ENCODE data around the gene SMAD5.

The SMAD5 gene

DNA sequence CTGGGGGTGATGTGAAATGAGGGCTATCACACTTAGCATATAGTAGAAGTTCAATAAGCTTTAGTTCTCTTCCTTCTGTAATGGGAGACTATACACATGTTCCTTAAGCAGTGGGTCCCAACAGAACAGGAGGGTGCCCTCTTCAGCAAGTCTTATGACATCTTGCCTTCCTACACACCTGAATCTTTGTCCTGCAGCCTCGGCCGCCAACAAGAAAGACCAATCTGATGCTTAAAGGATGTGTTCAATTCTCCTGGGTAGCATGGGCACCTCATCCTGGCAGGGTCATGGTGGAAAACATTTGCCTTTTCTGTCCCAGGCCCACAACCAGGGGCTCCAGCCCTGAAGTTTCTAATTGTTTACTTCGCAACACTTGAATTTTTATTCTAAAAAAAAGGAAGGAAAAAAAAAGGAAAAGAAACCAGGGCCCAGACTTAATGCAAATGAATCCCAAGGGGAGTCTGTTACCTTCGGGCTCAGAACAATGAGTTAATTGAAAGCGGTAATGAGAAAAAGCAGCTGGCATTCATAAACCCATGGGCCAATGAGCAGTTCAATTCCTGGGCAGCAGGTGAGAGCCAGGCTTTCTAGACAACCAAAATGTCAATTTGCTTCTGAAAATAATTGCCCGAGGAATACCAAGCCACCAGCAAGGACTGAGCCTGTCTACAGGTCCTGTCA, 26.2 kb upstream of the SMAD5 start:
- H3K27ac Mint-ChIP-seq, result no peak overlapping the region
- no peak for ATAC-seq (ENCODE audit: low read depth)
- H3K4me3 Mint-ChIP-seq, result no peak overlapping the region
- no peaks in the 10 kb centered on the region for H3K36me3 Mint-ChIP-seq
- H3K9me3 Mint-ChIP-seq, result no peaks in the 10 kb centered on the region
- no peaks in the 10 kb centered on the region for H3K4me1 Mint-ChIP-seq
- no peak for DNase-seq (ENCODE audit: low spot score in 2 of 2)
- H3K27me3 Mint-ChIP-seq, result peaks cover 2% of the 10 kb centered on the region

DNA sequence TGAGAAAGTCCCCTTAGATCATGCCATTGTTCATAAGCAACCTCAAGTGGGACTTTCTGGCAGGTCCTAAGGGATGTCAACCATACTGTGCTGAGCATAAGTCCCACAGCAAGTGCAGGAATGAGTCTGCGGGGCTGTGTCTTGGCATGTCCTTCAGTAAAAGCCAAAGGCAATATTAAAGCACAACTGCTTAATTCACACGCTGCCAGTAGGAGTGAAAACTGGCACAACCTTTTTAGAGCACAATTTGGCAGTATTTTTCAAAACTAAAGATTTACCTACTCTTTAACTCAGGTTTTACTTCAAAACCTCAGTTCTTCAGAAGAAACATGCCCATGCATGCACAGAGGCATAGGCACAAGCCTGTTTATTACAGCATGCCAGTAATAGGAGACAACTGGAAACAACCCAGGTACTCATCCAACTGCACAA, 24.4 kb upstream of the SMAD5 start:
- Mint-ChIP-seq H3K9me3 (no peaks in the 10 kb centered on the region), H3K36me3 (no peaks in the 10 kb centered on the region), H3K27me3 (peaks cover 3% of the 10 kb centered on the region), H3K27ac (no peak overlapping the region), H3K4me3 (no peak overlapping the region), H3K4me1 (no peaks in the 10 kb centered on the region)
- no peak for ATAC-seq (ENCODE audit: low read depth)
- no peak for DNase-seq (ENCODE audit: low spot score in 2 of 2)

- no peaks in the 10 kb centered on the region for H3K36me3 Mint-ChIP-seq
- DNase-seq (ENCODE audit: low spot score in 2 of 2) (no peak), ATAC-seq (ENCODE audit: low read depth) (no peak)
- no peak overlapping the region for H3K27ac Mint-ChIP-seq
- no peak overlapping the region for H3K4me3 Mint-ChIP-seq
- H3K4me1 Mint-ChIP-seq, result no peaks in the 10 kb centered on the region
- H3K9me3 Mint-ChIP-seq, result no peaks in the 10 kb centered on the region
- peaks cover 4% of the 10 kb centered on the region for H3K27me3 Mint-ChIP-seq
Measured at GRCh38 chr5:136108766-136109165, 23.9 kb upstream of the SMAD5 start.

DNA sequence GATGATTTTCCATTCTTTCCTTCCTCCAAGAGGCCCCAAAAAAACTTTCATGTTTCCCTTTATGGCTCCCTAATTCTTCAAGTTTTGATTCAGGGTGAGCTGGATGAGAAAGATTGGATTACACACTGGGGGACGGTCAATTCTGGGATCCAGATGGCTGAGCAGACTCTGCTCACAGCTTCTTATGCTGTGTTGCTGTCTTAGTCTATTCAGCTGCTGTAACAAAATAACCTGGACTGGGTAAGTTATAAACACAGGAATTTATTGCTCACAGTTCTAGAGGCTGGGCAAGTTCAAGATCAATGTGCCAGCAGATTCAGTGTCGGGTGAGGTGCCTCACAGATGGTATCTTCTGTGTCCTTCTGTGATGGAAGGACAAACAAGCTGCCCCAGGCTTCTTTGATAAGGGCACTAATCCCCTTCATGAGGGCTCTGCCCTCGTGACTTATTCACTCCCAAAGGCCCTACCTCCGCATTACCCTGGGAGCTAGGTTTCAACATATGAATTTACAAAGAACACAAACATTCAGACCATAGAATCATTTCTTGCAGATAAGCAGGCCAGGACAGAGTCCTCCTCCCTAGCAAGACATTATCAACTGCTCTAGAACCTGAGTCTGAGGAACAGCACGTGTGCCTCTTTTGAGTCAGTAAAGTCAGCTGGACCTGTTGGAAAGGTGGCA, 23.1 kb upstream of the SMAD5 start:
- Mint-ChIP-seq H3K27ac (no peak overlapping the region), H3K4me1 (no peaks in the 10 kb centered on the region), H3K36me3 (no peaks in the 10 kb centered on the region), H3K27me3 (peaks cover 4% of the 10 kb centered on the region), H3K4me3 (no peak overlapping the region), H3K9me3 (no peaks in the 10 kb centered on the region)
- no peak for ATAC-seq (ENCODE audit: low read depth)
- no peak for DNase-seq (ENCODE audit: low spot score in 2 of 2)

DNA sequence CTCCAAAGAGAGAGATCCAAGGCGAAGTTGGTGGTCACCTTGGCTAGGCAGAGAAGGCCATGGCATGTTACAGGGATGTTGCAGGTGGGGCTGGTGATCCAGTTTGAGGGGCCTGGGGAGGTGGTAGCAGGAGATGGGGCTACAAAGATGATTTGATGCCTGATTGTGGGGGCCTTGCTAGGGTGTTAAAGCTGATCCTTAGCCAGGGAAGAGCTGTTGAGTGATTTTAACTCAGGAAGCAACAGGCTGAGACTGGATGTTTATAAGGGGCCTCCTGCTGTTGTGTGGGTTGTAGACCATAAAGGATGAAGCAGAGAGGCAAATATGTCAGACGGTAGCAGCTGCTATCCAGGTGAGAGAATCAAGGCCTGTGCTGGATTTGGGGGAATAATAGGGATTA, 19.0 kb upstream of the SMAD5 start:
- H3K27me3 Mint-ChIP-seq, result peaks cover 10% of the 10 kb centered on the region
- no peak overlapping the region for H3K27ac Mint-ChIP-seq
- no peaks in the 10 kb centered on the region for H3K9me3 Mint-ChIP-seq
- no peak for DNase-seq (ENCODE audit: low spot score in 2 of 2)
- ATAC-seq (ENCODE audit: low read depth), result no peak
- H3K4me1 Mint-ChIP-seq, result no peaks in the 10 kb centered on the region
- H3K36me3 Mint-ChIP-seq, result no peaks in the 10 kb centered on the region
- H3K4me3 Mint-ChIP-seq, result no peak overlapping the region

DNA sequence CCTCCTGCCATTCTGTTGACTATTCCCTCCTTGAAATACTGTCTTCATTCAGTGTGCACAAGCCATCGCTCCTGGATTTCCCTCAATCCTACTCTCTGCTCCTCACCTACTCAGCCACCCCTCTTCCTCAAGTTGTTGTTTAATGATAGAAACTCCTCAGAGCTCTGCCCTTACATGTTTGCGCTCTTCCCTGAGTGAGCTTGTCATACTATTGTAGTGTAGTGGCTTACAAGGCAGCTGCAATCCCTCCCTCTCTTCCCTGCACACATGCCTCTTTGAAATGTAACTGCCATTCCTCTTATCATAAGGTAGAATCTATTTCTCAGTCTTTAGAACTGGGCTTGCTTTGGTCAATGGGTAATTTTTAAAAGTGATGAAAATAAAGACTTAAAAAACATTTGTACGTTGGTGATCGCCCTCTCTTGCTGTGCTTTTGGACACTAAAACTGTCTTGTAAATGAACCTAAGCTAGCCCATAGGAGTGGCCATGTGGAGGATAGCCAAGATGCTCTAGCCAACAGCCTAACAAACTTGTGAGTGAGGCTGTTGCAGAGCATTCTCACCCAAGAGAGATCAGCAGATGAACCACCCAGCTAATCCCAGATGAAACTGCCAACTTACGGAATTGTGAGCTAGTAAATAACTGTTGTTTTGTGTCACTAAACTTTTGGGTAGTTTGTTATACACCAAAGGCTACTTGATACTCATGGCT, 18.1 kb upstream of the SMAD5 start:
- no peaks in the 10 kb centered on the region for H3K4me1 Mint-ChIP-seq

DNA sequence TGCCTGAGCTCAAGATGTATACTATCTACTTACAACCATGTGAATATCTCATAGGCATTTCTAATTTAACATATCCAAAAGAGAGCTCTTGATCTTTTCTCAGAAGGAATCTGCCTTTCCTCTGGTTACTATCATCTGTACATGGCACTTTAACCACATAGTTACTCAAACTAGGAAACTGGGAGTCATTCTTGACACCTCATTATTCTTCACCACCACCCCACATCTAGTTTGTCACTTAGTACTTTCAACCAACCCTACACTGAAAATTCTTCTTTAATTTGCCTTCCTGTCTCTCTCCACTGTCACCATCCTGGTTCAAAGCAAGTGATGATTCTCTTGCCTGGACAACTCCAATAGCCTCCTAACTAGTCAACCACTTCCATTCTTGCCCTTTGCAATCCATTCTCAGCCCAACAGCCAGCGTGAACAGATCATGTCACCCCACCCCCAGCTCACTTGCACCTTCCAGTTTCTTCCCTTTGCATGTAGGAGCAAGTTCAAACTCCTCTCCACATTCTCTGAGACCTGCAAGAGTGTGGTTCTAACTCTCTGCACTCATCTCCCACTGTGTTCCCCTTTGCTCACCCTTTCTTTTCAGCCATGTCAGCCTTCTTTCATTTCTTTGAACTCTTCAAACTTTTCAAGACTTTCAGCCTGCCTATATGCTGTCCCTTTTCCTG, 17.3 kb upstream of the SMAD5 start:
- ATAC-seq (ENCODE audit: low read depth) (no peak), DNase-seq (ENCODE audit: low spot score in 2 of 2) (no peak)
- Mint-ChIP-seq H3K27me3 (peaks cover 10% of the 10 kb centered on the region), H3K36me3 (no peaks in the 10 kb centered on the region), H3K4me3 (no peak overlapping the region), H3K4me1 (no peaks in the 10 kb centered on the region), H3K27ac (no peak overlapping the region), H3K9me3 (no peaks in the 10 kb centered on the region)

More for the DNA sequence above, 18.1 kb upstream of the SMAD5 start:
- Mint-ChIP-seq H3K4me3 (no peak overlapping the region), H3K9me3 (no peaks in the 10 kb centered on the region), H3K27me3 (peaks cover 10% of the 10 kb centered on the region), H3K27ac (no peak overlapping the region), H3K36me3 (no peaks in the 10 kb centered on the region)
- no peak for ATAC-seq (ENCODE audit: low read depth)
- DNase-seq (ENCODE audit: low spot score in 2 of 2), result no peak

DNA sequence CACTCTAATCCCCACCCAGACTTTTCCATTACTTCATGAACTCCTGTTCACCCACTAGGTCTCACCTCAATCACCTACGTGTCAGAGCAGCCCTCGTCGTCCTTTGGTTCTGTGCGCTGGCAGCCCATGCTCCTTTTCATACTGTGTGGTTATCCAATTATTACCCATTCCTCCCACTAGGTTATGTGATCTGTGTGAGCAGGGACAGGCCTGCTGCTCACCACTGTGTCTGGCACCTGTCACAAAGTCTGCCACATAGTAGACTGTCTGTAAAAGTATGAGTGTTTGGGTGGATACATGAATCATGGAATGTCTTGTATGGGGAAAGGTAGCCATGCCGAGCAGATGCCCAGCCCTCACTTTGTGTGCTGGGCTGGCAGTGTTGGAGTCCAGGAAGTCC, 12.1 kb upstream of the SMAD5 start:
- Mint-ChIP-seq H3K36me3 (no peaks in the 10 kb centered on the region), H3K9me3 (no peaks in the 10 kb centered on the region), H3K27me3 (peaks cover 19% of the 10 kb centered on the region), H3K27ac (no peak overlapping the region), H3K4me3 (no peak overlapping the region), H3K4me1 (no peaks in the 10 kb centered on the region)
- no peak for ATAC-seq (ENCODE audit: low read depth)
- DNase-seq (ENCODE audit: low spot score in 2 of 2), result no peak

DNA sequence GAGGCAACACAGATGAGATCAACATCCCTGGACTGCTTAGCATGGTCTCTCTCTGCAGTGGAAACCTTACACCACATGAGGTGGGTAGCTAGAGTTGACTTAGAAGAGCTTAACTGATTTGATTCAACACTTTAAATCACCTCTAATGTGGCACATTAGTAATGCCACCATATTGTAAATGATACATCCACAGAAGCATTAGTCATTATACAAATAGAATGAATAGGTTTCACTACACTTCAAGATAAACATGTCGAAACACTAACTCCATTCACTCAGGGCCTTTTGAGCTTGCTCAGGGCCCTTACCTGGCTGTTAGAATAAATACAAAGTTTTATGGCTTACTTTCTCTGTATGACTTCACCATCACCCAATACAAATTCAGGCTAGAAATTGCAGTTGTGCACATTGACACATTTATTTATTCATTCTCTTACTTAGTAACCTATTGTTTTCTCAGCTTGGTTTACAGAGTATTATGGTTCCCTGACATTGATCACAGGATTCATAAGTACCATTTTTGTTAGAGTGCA, 9.3 kb upstream of the SMAD5 start:
- H3K27me3 Mint-ChIP-seq, result peaks cover 27% of the 10 kb centered on the region
- H3K36me3 Mint-ChIP-seq, result peaks cover 3% of the 10 kb centered on the region
- H3K4me3 Mint-ChIP-seq, result no peak overlapping the region
- no peak overlapping the region for H3K27ac Mint-ChIP-seq
- H3K4me1 Mint-ChIP-seq, result no peaks in the 10 kb centered on the region
- DNase-seq (ENCODE audit: low spot score in 2 of 2) (no peak), ATAC-seq (ENCODE audit: low read depth) (no peak)
- H3K9me3 Mint-ChIP-seq, result peaks cover 3% of the 10 kb centered on the region

DNA sequence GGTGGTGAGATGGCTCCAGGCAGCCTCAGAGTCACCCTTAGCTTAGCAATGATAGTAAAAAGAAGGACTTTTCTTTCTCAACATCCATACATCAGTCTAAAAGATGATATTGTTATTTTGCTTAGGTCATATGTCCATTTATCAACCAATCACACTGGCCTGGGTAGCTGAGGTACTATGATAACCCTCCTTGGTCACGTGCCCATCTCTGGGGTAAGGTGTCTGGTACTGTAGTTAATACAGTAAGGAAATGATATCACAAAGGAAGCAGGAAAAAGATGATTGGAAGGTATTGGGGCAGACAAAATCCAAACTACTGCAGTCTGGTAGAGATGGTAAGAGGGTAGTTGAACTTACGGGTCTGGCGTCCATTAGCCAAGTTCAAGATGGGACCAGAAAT, 5.1 kb upstream of the SMAD5 start:
- Mint-ChIP-seq H3K36me3 (peaks cover 3% of the 10 kb centered on the region), H3K4me1 (peaks cover 6% of the 10 kb centered on the region), H3K27me3 (peaks cover 18% of the 10 kb centered on the region), H3K9me3 (peaks cover 3% of the 10 kb centered on the region), H3K4me3 (no peak overlapping the region), H3K27ac (no peak overlapping the region)
- ATAC-seq (ENCODE audit: low read depth) (no peak), DNase-seq (ENCODE audit: low spot score in 2 of 2) (no peak)

DNA sequence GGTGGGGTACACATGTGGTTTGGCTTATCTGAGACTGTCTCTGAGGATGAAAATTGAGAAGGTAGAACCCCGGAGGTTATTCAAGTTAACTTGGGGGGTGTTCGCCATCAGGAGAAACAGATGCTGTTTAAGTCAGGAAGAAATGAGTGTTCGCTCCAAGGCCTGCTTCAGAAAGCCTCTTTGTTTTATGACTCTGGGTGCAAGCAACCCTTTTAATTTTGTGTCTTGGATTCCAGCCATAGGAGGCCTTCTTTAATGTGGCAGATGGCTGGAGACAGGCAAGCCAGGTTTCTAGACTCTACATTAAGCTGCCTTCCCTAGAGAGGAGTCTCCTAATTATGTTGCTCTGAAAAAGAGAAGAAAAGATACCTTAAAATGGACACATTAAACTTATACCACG, 4.2 kb upstream of the SMAD5 start:
- no peak overlapping the region for H3K27ac Mint-ChIP-seq
- ATAC-seq (ENCODE audit: low read depth), result no peak
- DNase-seq (ENCODE audit: low spot score in 2 of 2), result no peak

DNA sequence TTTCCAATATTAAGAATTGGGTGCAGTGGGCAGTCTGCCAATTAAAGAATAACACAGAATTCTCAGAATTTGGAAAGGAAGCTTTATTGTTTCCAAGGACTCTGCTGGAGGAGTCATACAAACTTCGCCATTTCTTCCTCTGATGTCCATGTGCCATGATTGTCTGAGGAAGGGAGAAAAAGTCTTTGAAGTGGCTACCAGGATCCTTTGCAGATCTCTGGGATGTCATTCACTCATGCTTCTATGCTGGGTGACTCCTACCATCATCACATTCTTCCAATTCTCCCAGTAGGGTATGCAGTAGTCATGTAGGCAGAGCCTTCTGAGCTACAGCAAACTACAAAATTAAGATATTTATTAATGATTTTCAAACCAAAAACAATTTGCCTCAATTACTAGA, 3.2 kb upstream of the SMAD5 start:
- no peak overlapping the region for H3K27ac Mint-ChIP-seq
- ATAC-seq (ENCODE audit: low read depth) (no peak), DNase-seq (ENCODE audit: low spot score in 2 of 2) (no peak)
- peaks cover 3% of the 10 kb centered on the region for H3K9me3 Mint-ChIP-seq
- peaks cover 15% of the 10 kb centered on the region for H3K27me3 Mint-ChIP-seq
- H3K4me1 Mint-ChIP-seq, result peaks cover 13% of the 10 kb centered on the region
- H3K36me3 Mint-ChIP-seq, result peaks cover 3% of the 10 kb centered on the region
- H3K4me3 Mint-ChIP-seq, result no peak overlapping the region

More for the DNA sequence above, 4.2 kb upstream of the SMAD5 start:
- peaks cover 18% of the 10 kb centered on the region for H3K27me3 Mint-ChIP-seq
- peaks cover 6% of the 10 kb centered on the region for H3K4me1 Mint-ChIP-seq
- no peak overlapping the region for H3K4me3 Mint-ChIP-seq
- H3K9me3 Mint-ChIP-seq, result peaks cover 3% of the 10 kb centered on the region
- peaks cover 3% of the 10 kb centered on the region for H3K36me3 Mint-ChIP-seq

DNA sequence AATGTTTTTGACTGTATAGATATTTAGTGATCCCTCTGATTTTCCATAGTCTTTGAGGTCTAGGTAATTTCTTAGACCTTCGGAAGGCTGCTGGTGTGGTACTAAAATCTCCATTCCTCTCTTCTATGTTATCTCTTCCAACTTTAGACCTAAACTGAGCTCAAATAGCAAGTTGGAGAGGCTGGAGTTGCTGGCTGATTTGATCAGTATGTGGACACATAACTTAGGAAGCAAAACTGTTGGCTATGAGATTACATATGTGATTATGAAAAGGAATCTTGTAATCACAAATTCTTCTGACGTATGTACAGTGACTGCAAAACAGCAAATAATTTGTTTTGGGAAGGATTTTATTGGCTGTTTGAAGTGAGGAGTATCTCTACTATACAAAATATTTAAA, 2.1 kb upstream of the SMAD5 start:
- DNase-seq (ENCODE audit: low spot score in 2 of 2) (no peak), ATAC-seq (ENCODE audit: low read depth) (no peak)
- peaks cover 3% of the 10 kb centered on the region for H3K9me3 Mint-ChIP-seq
- H3K27ac Mint-ChIP-seq, result no peak overlapping the region
- H3K27me3 Mint-ChIP-seq, result peaks cover 13% of the 10 kb centered on the region
- H3K36me3 Mint-ChIP-seq, result peaks cover 3% of the 10 kb centered on the region
- peaks cover 20% of the 10 kb centered on the region for H3K4me1 Mint-ChIP-seq
- H3K4me3 Mint-ChIP-seq, result no peak overlapping the region

DNA sequence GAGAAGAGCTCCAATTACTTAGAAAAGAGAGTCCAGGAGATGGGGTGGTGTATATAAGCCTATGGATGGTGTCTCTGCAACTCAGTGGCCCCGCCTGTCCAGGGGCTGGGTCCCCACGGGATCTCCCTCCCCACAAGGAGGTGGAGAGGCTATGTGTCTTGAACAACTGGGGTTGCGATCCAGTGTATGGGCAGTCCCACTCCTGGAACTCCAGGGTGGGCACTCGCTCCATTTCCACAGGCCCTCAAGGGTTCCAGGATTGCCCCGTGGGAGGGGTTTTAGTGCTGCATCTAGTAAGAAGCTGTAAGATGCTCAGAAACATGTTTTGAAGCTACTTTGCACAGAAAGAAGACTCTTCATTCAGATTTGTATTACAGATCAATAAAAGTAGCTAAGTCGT, 558 bp upstream of the SMAD5 start:
- no peaks in the 10 kb centered on the region for H3K36me3 Mint-ChIP-seq
- H3K27me3 Mint-ChIP-seq, result peaks cover 5% of the 10 kb centered on the region
- H3K4me3 Mint-ChIP-seq, result peak overlapping the region; percentile 97
- H3K4me1 Mint-ChIP-seq, result peaks cover 22% of the 10 kb centered on the region
- peak; percentile 12 for ATAC-seq (ENCODE audit: low read depth)
- peak in 1 of 2 donors; percentile 11 for DNase-seq (ENCODE audit: low spot score in 2 of 2)
- no peaks in the 10 kb centered on the region for H3K9me3 Mint-ChIP-seq
- peak overlapping the region; percentile 94 for H3K27ac Mint-ChIP-seq
